HepG2 (cell line): ENCODE measurements around the gene ETFA. TPM values are rescaled to one million over a fixed set of nuclear protein-coding genes. Genes with fewer than 3 reads are reported as not detected.
"Not testable (repeated sequence)": the region's sequence is repeated elsewhere in the genome, so short reads cannot be mapped to it uniquely, and the experiment has no call there.

Experiments used
- ATAC-seq: fragments of 200-7000 bp; cut with Tn5 transposase; 3 replicates; pipeline ENCODE4 v1.9.1; 2020; ENCODE audit warnings: mild to moderate bottlenecking, moderate library complexity
- BruUV-seq: library from RNA; stranded (reverse); fragments of 400-500 nt; replicated peaks from 2 replicates; lab custom pipeline; 2021; lab: Mats Ljungman, UMichigan
- CTCF ChIA-PET: fragments of 300-600 bp; formaldehyde crosslinking; extraction: SDS; loops from one replicate; lab custom pipeline; 2021; ENCODE audit warnings: low total read pairs, inconsistent platforms, low intra/inter-chr PET ratio; lab: Yijun Ruan, JAX
- POLR2A ChIA-PET: fragments of 350-600 bp; sonication (Branson Sonifier 250); formaldehyde crosslinking; loops from one replicate; lab custom pipeline; 2020; ENCODE audit warnings: antibody characterized with exemption, inconsistent platforms; lab: Yijun Ruan, JAX
- DNase-seq: peaks from one replicate; pipeline ENCODE4 v3.0.0-alpha.2; 2015; ENCODE audit warnings: low spot score
- FAIRE-seq: peaks from 3 replicates; lab custom pipeline; 2011; peaks lifted over from hg19 to GRCh38; lab: Jason Lieb, UNC
- H2AFZ ChIP-seq: one replicate; pipeline ENCODE4 v1.6.1; 2011; ENCODE audit warnings: low read length, inconsistent platforms
- H3K27ac ChIP-seq: fragments of 300-600 bp; 3 replicates; pipeline ENCODE4 v1.8.0; 2011; ENCODE audit warnings: mixed run types, mild to moderate bottlenecking, mixed read lengths, low read length, inconsistent platforms; ENCODE audit not compliant: insufficient read depth; ENCODE audit errors: extremely low read length
- H3K27me3 ChIP-seq, 2 experiments: fragments of 200-600 bp in 1 of 2; 2 replicates in 1 of 2; 3 replicates in 1 of 2; pipeline versions ENCODE4 v1.6.0 to v1.8.0; 2011; ENCODE audit warnings: low read length in 2 of 2, mild to moderate bottlenecking in 2 of 2, moderate library complexity in 2 of 2, inconsistent platforms in 1 of 2; ENCODE audit not compliant: insufficient read depth in 2 of 2, control insufficient read depth in 1 of 2
- H3K36me3 ChIP-seq, 2 experiments: fragments of 200-600 bp in 1 of 2; replicated peaks in 1 of 2; 2 replicates in 1 of 2; 3 replicates in 1 of 2; pipeline versions ENCODE4 v1.5.1 to v1.8.0; 2011; ENCODE audit warnings: low read length in 2 of 2, inconsistent platforms in 1 of 2; ENCODE audit not compliant: insufficient read depth in 2 of 2, control insufficient read depth in 1 of 2
- H3K4me1 ChIP-seq: 2 replicates; pipeline ENCODE4 v1.5.1; 2012; ENCODE audit warnings: low read length, inconsistent platforms; ENCODE audit not compliant: insufficient read depth
- H3K4me2 ChIP-seq: 2 replicates; pipeline ENCODE4 v1.6.0; 2011; ENCODE audit warnings: low read depth, low read length, inconsistent platforms
- H3K4me3 ChIP-seq, 3 experiments: fragments of 200-600 bp in 1 of 3; sonication (generic), shearing (Covaris generic) in 1 of 3; replicated peaks in 1 of 3; 2 replicates each; pipeline ENCODE4 v1.5.1; 2011 to 2016; ENCODE audit warnings: low read length in 3 of 3, inconsistent platforms in 2 of 3, low read depth in 2 of 3, mild to moderate bottlenecking in 2 of 3, control low read depth in 1 of 3, mixed read lengths in 1 of 3; ENCODE audit not compliant: insufficient read depth in 1 of 3
- H3K79me2 ChIP-seq: one replicate; pipeline ENCODE4 v1.6.1; 2011; ENCODE audit warnings: low read length, inconsistent platforms; ENCODE audit not compliant: insufficient read depth
- H3K9ac ChIP-seq: 2 replicates; pipeline ENCODE4 v1.6.0; 2011; ENCODE audit warnings: mild to moderate bottlenecking, low read depth, low read length, inconsistent platforms; ENCODE audit not compliant: insufficient read depth
- H3K9me3 ChIP-seq: 2 replicates; pipeline ENCODE4 v1.5.1; 2012; ENCODE audit warnings: mild to moderate bottlenecking, low read length
- H4K20me1 ChIP-seq: 2 replicates; pipeline ENCODE4 v1.6.0; 2011; ENCODE audit warnings: inconsistent platforms, mild to moderate bottlenecking, low read length, moderate library complexity; ENCODE audit not compliant: insufficient read depth
- ATF2 ChIP-seq: sonication (generic); formaldehyde crosslinking; IDR thresholded peaks from 2 replicates; pipeline ENCODE4 v1.4.0; 2020; ENCODE audit warnings: missing genetic modification reagents
- CHCHD3 ChIP-seq: sonication (generic); formaldehyde crosslinking; IDR thresholded peaks from 2 replicates; pipeline ENCODE4 v1.8.0; 2022; ENCODE audit warnings: mild to moderate bottlenecking, missing genetic modification reagents, moderate library complexity
- EHMT2 ChIP-seq: fragments of 200-600 bp; sonication (generic); IDR thresholded peaks from 2 replicates; pipeline ENCODE4 v1.7.0; 2017; ENCODE audit warnings: antibody characterized with exemption, low read depth, low read length, borderline replicate concordance
- MAF1 ChIP-seq: sonication (generic); formaldehyde crosslinking; IDR thresholded peaks from 2 replicates; pipeline ENCODE4 v1.5.0; 2020; ENCODE audit warnings: missing genetic modification reagents, borderline replicate concordance
- MTA3 ChIP-seq: sonication (generic); formaldehyde crosslinking; IDR thresholded peaks from 2 replicates; pipeline ENCODE4 v1.4.0; 2020; ENCODE audit warnings: missing genetic modification reagents
- MYPOP ChIP-seq: sonication (generic); formaldehyde crosslinking; IDR thresholded peaks from 2 replicates; pipeline ENCODE4 v1.8.1; 2023; ENCODE audit warnings: mild to moderate bottlenecking, moderate library complexity, missing genetic modification reagents
- NCOA2 ChIP-seq: sonication (generic); formaldehyde crosslinking; IDR thresholded peaks from 2 replicates; pipeline ENCODE4 v1.8.0; 2022; ENCODE audit warnings: inconsistent platforms
- NFE2L2 ChIP-seq: fragments of 150-350 bp; IDR thresholded peaks from 2 replicates; pipeline ENCODE4 v1.6.1; 2014; ENCODE audit warnings: low read length
- PAF1 ChIP-seq: IDR thresholded peaks from 2 replicates; pipeline ENCODE4 v1.6.1; 2016; ENCODE audit warnings: missing genetic modification reagents, missing compliant biosample characterization
- STAT6 ChIP-seq: sonication (generic); formaldehyde crosslinking; IDR thresholded peaks from 2 replicates; pipeline ENCODE4 v1.4.0; 2020; ENCODE audit warnings: missing genetic modification reagents, mild to moderate bottlenecking, borderline replicate concordance
- ZFYVE20 ChIP-seq: sonication (generic); formaldehyde crosslinking; IDR thresholded peaks from 2 replicates; pipeline ENCODE4 v1.8.0; 2023; ENCODE audit warnings: low read depth, mild to moderate bottlenecking, moderate library complexity, missing genetic modification reagents, borderline replicate concordance
- ZNF34 ChIP-seq: sonication (generic); formaldehyde crosslinking; IDR thresholded peaks from 2 replicates; pipeline ENCODE4 v1.4.0; 2020; ENCODE audit warnings: mild to moderate bottlenecking, missing genetic modification reagents, borderline replicate concordance
- ZNF720 ChIP-seq: sonication (generic); formaldehyde crosslinking; IDR thresholded peaks from 2 replicates; pipeline ENCODE4 v1.4.0; 2020; ENCODE audit warnings: missing genetic modification reagents
- WGBS: methylation state at CpG from one replicate; pipeline ENCODE4 v1.1.6; 2017; ENCODE audit warnings: low lambda C conversion rate; 5-methylcytosine and 5-hydroxymethylcytosine counted together
- in situ Hi-C: cut with HindIII; loops from 2 replicates; pipeline ENCODE4 v1.10.0; 2017; ENCODE audit warnings: low pct_unique_long_range_greater_than_20kb; ENCODE audit not compliant: extremely low pct_ligation_motif_present
- intact Hi-C: fragments of 100-400 bp; cut with micrococcal nuclease; formaldehyde crosslinking; loops from one replicate; pipeline ENCODE4 v1.10.0; 2022; ENCODE audit not compliant: unreplicated experiment
- polyA plus RNA-seq, 8 experiments: library from polyadenylated mRNA; depleted of rRNA in 3 of 8; stranded (reverse) in 7 of 8; unstranded in 1 of 8; fragments of >200 nt; fragmentation: Illumina TruSeq in 4 of 8; extraction: Trizol in 4 of 8; gene quantifications; 2 replicates each; pipeline versions ENCODE4 v1.2.1 to v1.2.3, GENCODE V29; 2011 to 2016; ENCODE audit warnings: low read depth in 4 of 8, missing spikeins in 1 of 8, mixed read lengths in 1 of 8; ENCODE audit not compliant: insufficient read depth in 1 of 8
- total RNA-seq, 5 experiments: library from RNA; depleted of rRNA; stranded (reverse); fragments of >200 nt; fragmentation: Illumina TruSeq; extraction: Trizol; gene quantifications; 2 replicates each; pipeline ENCODE4 v1.2.3, GENCODE V29; 2016; ENCODE audit warnings: low read depth in 1 of 5

The ETFA gene
- total and polyA plus RNA-seq, 2 of the 13 experiments (the other 11 are each of a cell fraction or from before 2014, with no cell fraction given), result 291 to 396 TPM

GRCh38 chr15:76265769-76266168, 45.5 kb downstream of the ETFA start:
- FAIRE-seq, CTCF ChIA-PET, DNase-seq, H2AFZ ChIP-seq, BruUV-seq, H4K20me1 ChIP-seq, ATAC-seq, H3K9me3 ChIP-seq, H3K27ac ChIP-seq, H3K9ac ChIP-seq, H3K27me3 ChIP-seq, H3K79me2 ChIP-seq, POLR2A ChIA-PET, H3K4me3 ChIP-seq, in situ Hi-C loops, intact Hi-C loops, H3K4me1 ChIP-seq, H3K4me2 ChIP-seq: not testable (repeated sequence)
- 90% methylated on average over 2 of the region's 2 CpGs for WGBS
- H3K36me3 ChIP-seq, result peaks cover 20 to 89% of the 10 kb centered on the region in 2 experiments

GRCh38 chr15:76260246-76260938, 50.9 kb downstream of the ETFA start:
- H3K27me3 ChIP-seq, result no peaks in the 10 kb centered on the region
- CTCF ChIA-PET, result no interaction called here
- in situ Hi-C loops, result no loop called here
- H3K27ac ChIP-seq, result no peak overlapping the region
- no peak overlapping the region for H2AFZ ChIP-seq
- POLR2A ChIA-PET, result no interaction called here
- no peak overlapping the region for H3K4me3 ChIP-seq
- no peaks in the 10 kb centered on the region for H3K79me2 ChIP-seq
- H3K36me3 ChIP-seq, result peaks cover 17 to 78% of the 10 kb centered on the region in 2 experiments; a peak in 4 of 5 replicates
- no peaks in the 10 kb centered on the region for H3K9me3 ChIP-seq
- peaks cover 7% of the 10 kb centered on the region; the same call in 1 of the 2 replicates for H4K20me1 ChIP-seq
- FAIRE-seq (no peak), DNase-seq (no peak), ATAC-seq (no peak; the same call in 1 of the 3 replicates)
- WGBS, result 100% methylated on average over 9 of the region's 12 CpGs
- no peak overlapping the region for H3K4me2 ChIP-seq
- intact Hi-C loops, result no loop called here
- H3K4me1 ChIP-seq, result no peaks in the 10 kb centered on the region
- H3K9ac ChIP-seq, result no peak overlapping the region
- BruUV-seq, result no TSS peak
- TF ChIP-seq NFE2L2 (no peak), MYPOP (CRISPR knock-in tag) (no peak), PAF1 (CRISPR knock-in tag) (no peak), MAF1 (CRISPR knock-in tag) (no peak), ZNF720 (CRISPR knock-in tag) (no peak), STAT6 (CRISPR knock-in tag) (no peak), MTA3 (CRISPR knock-in tag) (no peak), NCOA2 (CRISPR knock-in tag) (no peak), CHCHD3 (CRISPR knock-in tag) (no peak), EHMT2 (no peak), ATF2 (no peak), ZFYVE20 (CRISPR knock-in tag) (no peak), ZNF34 (CRISPR knock-in tag) (no peak)
